G401 (cell line): Measurements from ENCODE around the gene MRC2. TPM values are rescaled to one million over a fixed set of nuclear protein-coding genes. Genes with fewer than 3 reads are reported as not detected.

Experiments used
- DNase-seq: peaks from one replicate; pipeline ENCODE4 v3.0.0-alpha.2; 2015; ENCODE audit warnings: low spot score
- in situ Hi-C: cut with HindIII; loops from 2 replicates; pipeline ENCODE4 v1.10.0; 2016; ENCODE audit warnings: low sequenced_read_pairs, mixed read lengths
- total RNA-seq: library from RNA; depleted of rRNA; stranded (reverse); fragments of >200 nt; shearing (Covaris generic); gene quantifications from 2 replicates; pipeline ENCODE4 v1.2.3, GENCODE V29; 2014

MRC2 gene
- total RNA-seq, 1 experiment from 2014 or later, result 54.0 TPM

GRCh38 chr17:62672957-62673356 is 45.5 kb downstream of the MRC2 start:
- in situ Hi-C loops, result no loop called here
- DNase-seq, result no peak

DNA sequence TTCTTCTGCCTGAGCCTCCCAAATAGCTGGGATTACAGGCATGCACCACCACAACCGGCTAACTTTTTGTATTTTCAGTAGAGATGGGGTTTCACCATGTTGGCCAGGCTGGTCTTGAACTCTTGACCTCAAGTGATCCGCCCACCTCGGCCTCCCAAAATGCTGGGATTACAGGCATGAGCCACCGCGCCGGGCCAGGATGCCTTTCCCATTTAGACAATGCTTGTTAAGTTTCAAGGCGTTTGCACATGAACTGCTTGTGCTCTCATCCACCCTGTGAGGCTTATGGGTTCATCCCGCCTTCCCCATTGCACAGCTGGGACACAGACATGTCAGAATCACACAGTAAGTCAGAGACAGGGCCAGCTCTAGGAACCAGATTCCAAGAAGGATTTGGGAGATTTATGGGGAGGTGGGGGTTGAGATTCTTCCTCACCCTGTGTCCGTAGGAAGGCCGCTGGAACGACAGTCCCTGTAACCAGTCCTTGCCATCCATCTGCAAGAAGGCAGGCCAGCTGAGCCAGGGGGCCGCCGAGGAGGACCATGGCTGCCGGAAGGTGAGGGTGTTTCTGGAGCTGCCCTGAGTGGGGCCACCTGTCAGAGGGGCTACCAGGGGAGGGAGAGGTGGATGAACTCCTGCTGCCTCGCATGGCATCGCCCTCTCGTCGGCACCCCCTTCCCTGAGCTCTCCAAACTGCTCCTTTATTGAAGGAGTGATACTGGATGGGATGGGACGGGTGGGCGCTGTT is 46.3 kb downstream of the MRC2 start:
- no peak for DNase-seq
- in situ Hi-C loops, result no loop called here

GRCh38 chr17:62674363-62674739 is 46.9 kb downstream of the MRC2 start:
- in situ Hi-C loops, result no loop called here
- DNase-seq, result no peak

DNA sequence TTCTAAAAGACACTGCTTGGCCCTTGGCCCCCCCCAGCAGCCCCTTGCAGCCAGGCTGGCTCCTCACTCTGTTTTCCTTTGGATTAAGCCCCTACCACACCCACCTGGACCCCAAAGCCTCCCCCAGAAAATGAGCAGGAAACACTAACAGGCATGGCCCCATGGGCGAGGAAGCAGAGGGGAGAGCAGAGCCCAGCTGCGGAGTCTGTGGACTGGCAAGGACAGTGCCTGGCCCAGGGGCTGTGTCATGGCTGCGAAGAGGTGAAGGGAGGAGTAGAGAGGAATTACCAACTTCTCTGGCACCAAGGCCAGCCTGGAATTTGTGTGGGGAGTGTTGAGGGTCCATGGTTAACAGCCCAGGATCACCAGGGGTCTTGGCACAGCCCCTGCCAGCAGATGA is 47.4 kb downstream of the MRC2 start:
- no peak for DNase-seq
- in situ Hi-C loops, result no loop called here

DNA sequence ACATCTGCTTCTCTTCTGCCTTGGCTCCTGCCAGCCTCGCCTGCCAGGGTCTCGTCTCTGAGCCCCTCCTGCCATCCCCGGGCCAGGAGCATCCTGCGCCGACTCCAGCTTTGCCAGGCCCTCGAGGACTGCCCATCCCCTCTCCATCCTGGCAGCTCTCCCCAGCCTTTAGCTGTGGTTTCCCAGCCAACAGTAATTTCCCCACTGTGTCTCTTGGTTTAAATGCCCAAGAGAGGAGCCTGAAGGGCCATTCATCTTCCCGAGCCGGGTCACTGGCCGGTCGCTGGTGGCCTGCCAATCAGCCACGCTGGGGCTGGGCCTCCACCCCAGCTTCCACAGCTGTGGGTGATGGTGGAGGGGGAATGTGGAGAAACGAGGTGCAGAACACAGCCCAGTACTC is 47.8 kb downstream of the MRC2 start:
- in situ Hi-C loops, result no loop called here
- DNase-seq, result peak; percentile 20

DNA sequence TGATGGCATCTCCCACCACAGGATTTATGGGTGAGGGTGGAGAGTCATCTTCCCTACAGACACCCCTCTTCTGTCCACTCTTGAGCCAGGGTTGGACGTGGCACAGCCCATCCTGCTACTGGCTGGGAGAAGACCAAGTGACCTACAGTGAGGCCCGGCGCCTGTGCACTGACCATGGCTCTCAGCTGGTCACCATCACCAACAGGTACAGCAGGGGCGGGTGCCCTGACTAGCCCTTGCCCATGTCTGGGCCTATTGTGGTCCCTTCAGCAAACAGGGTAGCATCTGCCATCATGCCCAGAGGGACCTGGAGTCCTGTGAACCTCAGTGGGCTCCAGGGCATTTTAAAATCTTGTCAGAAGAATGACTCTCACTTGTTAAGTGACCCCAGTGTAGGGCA is 48.2 kb downstream of the MRC2 start:
- no peak for DNase-seq
- in situ Hi-C loops, result no loop called here

GRCh38 chr17:62676231-62676943 is 48.9 kb downstream of the MRC2 start:
- in situ Hi-C loops, result no loop called here
- DNase-seq, result no peak

DNA sequence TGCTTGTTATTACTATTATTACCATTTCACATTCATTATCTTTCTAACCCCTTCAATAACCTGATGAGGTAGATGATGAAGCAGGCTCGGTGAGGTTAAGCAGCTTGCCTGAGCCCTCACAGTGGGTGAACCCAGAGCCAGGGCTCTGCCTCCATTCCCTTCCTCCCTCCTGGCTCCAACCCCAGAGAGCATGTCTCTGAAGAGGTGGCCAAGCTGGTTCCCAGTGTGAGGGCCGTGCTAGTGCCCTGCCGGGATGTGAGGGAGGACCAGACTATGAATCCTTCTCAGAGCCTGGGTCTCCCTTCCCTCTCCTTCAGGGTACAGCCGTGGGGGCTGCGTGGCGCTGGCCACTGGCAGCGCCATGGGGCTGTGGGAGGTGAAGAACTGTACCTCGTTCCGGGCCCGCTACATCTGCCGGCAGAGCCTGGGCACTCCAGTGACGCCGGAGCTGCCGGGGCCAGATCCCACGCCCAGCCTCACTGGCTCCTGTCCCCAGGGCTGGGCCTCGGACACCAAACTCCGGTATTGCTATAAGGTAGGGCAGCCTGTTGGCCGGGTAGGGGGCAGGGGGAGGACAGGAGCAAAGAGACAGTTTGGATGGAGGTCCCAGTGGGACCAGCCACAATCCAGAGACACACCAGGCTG is 49.6 kb downstream of the MRC2 start:
- DNase-seq, result no peak
- in situ Hi-C loops, result no loop called here

DNA sequence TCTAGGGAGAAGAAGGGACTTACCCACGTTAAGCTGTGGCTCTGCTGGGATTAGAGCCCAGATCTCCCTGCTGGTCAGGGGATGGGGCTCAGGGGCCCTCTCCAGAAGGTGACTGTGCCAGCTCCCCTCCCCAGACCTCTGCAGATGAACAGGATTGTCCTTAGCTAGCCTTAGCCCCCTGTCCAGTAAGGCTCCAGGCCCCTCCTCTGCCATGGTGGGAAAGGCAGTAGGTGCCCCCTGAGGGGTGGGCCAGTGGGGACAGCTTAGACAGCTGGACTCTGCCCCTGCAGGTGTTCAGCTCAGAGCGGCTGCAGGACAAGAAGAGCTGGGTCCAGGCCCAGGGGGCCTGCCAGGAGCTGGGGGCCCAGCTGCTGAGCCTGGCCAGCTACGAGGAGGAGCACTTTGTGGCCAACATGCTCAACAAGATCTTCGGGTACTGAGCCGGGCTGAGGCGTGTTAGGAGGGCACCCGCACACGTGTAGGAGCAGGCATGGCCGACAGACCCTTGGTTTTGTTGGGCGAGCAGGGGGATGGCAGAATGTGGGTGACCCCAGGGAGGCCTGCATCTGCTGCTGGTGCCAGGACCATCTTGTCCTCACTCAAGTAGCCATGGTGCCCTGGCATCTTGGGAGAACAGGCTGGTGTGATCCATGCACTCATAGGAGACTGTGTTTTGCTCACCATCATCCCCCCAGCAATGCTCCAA is 50.9 kb downstream of the MRC2 start:
- DNase-seq, result no peak
- in situ Hi-C loops, result no loop called here

DNA sequence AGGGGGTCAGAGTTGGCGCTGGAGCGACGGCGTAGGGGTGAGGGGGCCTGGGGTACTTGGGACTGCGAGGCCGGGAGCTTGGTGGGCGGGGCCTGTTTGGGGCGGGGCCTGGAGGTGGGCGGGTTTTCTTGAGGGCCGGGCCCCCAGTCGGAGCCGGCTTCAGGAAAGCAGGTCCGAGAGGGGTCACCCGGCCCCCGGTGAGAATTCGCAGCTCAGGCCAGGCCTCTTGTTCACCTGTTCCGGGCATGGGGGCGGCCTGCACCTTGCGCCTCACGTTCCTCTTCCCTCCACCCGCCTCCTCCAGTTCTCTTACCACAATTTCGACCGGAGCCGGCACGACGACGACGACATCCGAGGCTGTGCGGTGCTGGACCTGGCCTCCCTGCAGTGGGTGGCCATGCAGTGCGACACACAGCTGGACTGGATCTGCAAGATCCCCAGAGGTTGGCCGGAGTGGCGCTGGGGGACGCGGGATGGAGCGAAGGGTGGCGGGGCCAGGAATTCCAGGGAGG is 52.5 kb downstream of the MRC2 start:
- DNase-seq, result no peak
- in situ Hi-C loops, result no loop called here

- in situ Hi-C loops, result no loop called here
- DNase-seq, result peak; percentile 46
Measured at GRCh38 chr17:62680541-62681052, 53.1 kb downstream of the MRC2 start.

- in situ Hi-C loops, result no loop called here
Measured at GRCh38 chr17:62681061-62681938, 53.8 kb downstream of the MRC2 start.

DNA sequence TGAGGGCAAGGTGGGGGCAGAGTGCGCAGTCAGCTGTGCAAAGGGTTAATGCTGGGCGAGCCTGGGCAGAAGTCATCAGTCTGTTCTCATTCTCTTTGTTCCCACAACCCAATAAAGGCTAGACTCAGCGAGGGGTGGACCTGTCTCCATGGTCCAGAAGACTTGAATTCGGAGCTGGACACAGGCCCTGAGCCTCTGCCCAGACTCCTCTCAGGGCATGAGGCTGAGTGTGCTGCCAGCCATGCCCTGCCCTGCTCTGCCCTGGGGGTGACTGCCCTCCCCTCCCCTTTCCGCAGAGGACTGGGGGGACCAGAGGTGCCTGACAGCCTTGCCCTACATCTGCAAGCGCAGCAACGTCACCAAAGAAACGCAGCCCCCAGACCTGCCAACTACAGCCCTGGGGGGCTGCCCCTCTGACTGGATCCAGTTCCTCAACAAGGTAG is 54.5 kb downstream of the MRC2 start:
- DNase-seq, result no peak
- in situ Hi-C loops, result no loop called here

More at GRCh38 chr17:62681061-62681938, 53.8 kb downstream of the MRC2 start:
- no peak for DNase-seq

GRCh38 chr17:62684179-62684578 is 56.7 kb downstream of the MRC2 start:
- in situ Hi-C loops, result no loop called here
- no peak for DNase-seq

GRCh38 chr17:62687997-62688396 is 60.5 kb downstream of the MRC2 start:
- no peak for DNase-seq
- in situ Hi-C loops, result no loop called here

DNA sequence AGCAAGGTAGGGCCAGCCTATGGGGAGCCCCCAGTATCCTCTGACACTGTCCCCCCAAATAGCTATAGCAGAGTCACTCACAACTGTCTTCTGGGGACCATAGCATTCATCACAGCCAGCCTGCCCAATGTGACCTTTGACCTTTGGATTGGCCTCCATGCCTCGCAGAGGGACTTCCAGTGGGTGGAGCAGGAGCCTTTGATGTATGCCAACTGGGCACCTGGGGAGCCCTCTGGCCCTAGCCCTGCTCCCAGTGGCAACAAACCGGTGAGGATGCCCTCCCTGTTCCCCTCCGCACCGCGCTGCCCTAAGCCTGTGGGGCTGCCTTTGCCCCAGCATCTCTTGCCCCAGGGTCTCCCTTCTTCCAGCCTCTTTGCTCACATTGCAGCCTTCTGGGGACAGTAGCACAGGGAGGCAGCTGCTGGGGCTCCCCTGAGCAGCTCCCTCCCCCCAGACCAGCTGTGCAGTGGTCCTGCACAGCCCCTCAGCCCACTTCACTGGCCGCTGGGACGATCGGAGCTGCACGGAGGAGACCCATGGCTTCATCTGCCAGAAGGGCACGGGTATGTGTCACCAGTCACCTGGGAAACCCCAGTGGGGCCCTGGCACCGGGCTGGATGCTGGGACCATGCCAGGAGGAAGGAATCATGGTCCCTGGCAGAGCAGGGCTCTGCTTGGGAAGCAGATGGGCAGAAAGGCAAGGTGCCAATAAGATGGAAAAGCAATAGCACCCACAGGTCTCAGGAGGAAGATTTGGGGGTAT is 61.1 kb downstream of the MRC2 start:
- peak; percentile 46 for DNase-seq
- in situ Hi-C loops, result no loop called here

- no peak for DNase-seq
- in situ Hi-C loops, result no loop called here
Measured at GRCh38 chr17:62689441-62690167, 62.1 kb downstream of the MRC2 start.
